Activated B cell treated with CpG ODN at 0.5 μM for 24 hours (primary cell): ENCODE data around the gene ADAMTS3. TPM values are rescaled to one million over a fixed set of nuclear protein-coding genes. Genes with fewer than 3 reads are reported as not detected.
"Not testable (repeated sequence)": the region's sequence is repeated elsewhere in the genome, so short reads cannot be mapped to it uniquely, and the experiment has no call there.

Experiments
- ATAC-seq: fragments of 200-7000 bp; cut with Tn5 transposase; one replicate; pipeline ENCODE4 v1.10.0; 2021; ENCODE audit warnings: low read depth, mild to moderate bottlenecking, moderate library complexity
- CTCF ChIA-PET: fragments of 350-600 bp; sonication (Branson Sonifier 250); formaldehyde crosslinking; loops from one replicate; lab custom pipeline; 2021; ENCODE audit warnings: antibody characterized with exemption; lab: Charles Lee
- POLR2A ChIA-PET: fragments of 350-600 bp; sonication (Branson Sonifier 250); formaldehyde crosslinking; loops from one replicate; lab custom pipeline; 2021; ENCODE audit warnings: antibody characterized with exemption; lab: Charles Lee
- DNase-seq: peaks from one replicate; pipeline ENCODE4 v3.0.0; 2022
- H3K27ac Mint-ChIP-seq: one replicate; pipeline ENCODE4 v1.8.0; 2020; ENCODE audit warnings: mixed read lengths
- H3K27me3 Mint-ChIP-seq: one replicate; pipeline ENCODE4 v1.8.0; 2021; ENCODE audit warnings: mixed read lengths
- H3K36me3 Mint-ChIP-seq: one replicate; pipeline ENCODE4 v1.8.0; 2021; ENCODE audit warnings: low read depth, mixed read lengths
- H3K4me1 Mint-ChIP-seq: one replicate; pipeline ENCODE4 v1.8.0; 2021; ENCODE audit warnings: mixed read lengths
- H3K4me3 Mint-ChIP-seq: one replicate; pipeline ENCODE4 v1.8.0; 2020; ENCODE audit warnings: mild to moderate bottlenecking, mixed read lengths
- H3K9me3 Mint-ChIP-seq: one replicate; pipeline ENCODE4 v1.8.0; 2020; ENCODE audit warnings: mixed read lengths
- CTCF ChIP-seq: fragments of 200-600 bp; IDR thresholded peaks from one replicate; pipeline ENCODE4 v1.8.0; 2022; ENCODE audit warnings: antibody characterized with exemption, mild to moderate bottlenecking
- intact Hi-C: fragments of 100-400 bp; cut with micrococcal nuclease; formaldehyde crosslinking; loops from one replicate; pipeline ENCODE4 v1.15.1; 2024
- total RNA-seq: library from RNA; stranded (reverse); gene quantifications from 2 replicates; pipeline ENCODE4 v1.2.3, GENCODE V29; 2022

ADAMTS3 gene
- total RNA-seq, 1 donor from 2014 or later, result not detected

GRCh38 chr4:72552447-72552846 lies 16.6 kb downstream of the ADAMTS3 start:
- H3K4me3 Mint-ChIP-seq, result no peak overlapping the region
- no peaks in the 10 kb centered on the region for H3K36me3 Mint-ChIP-seq
- H3K9me3 Mint-ChIP-seq, result no peaks in the 10 kb centered on the region
- no peak for ATAC-seq
- TF ChIP-seq CTCF, result no peak
- no peak overlapping the region for H3K27ac Mint-ChIP-seq
- no peaks in the 10 kb centered on the region for H3K4me1 Mint-ChIP-seq
- no peaks in the 10 kb centered on the region for H3K27me3 Mint-ChIP-seq
- intact Hi-C loops, result no loop called here
- POLR2A ChIA-PET, result no interaction called here
- DNase-seq, result no peak
- CTCF ChIA-PET, result no interaction called here

GRCh38 chr4:72546456-72546855 lies 22.6 kb downstream of the ADAMTS3 start:
- no peak for DNase-seq
- intact Hi-C loops, result no loop called here
- H3K9me3 Mint-ChIP-seq, result no peaks in the 10 kb centered on the region
- no peak overlapping the region for H3K27ac Mint-ChIP-seq
- no peaks in the 10 kb centered on the region for H3K4me1 Mint-ChIP-seq
- H3K36me3 Mint-ChIP-seq, result no peaks in the 10 kb centered on the region
- no peak for TF ChIP-seq CTCF
- H3K27me3 Mint-ChIP-seq, result no peaks in the 10 kb centered on the region
- H3K4me3 Mint-ChIP-seq, result no peak overlapping the region
- POLR2A ChIA-PET, result no interaction called here
- ATAC-seq, result no peak
- CTCF ChIA-PET, result no interaction called here

GRCh38 chr4:72540694-72541093 lies 28.3 kb downstream of the ADAMTS3 start:
- H3K27me3 Mint-ChIP-seq, H3K27ac Mint-ChIP-seq, ATAC-seq, CTCF ChIA-PET, H3K4me3 Mint-ChIP-seq, DNase-seq, intact Hi-C loops, POLR2A ChIA-PET, H3K36me3 Mint-ChIP-seq, H3K4me1 Mint-ChIP-seq: not testable (repeated sequence)
- H3K9me3 Mint-ChIP-seq, result peaks cover 16% of the 10 kb centered on the region

- H3K9me3 Mint-ChIP-seq, result peaks cover 16% of the 10 kb centered on the region
- H3K27me3 Mint-ChIP-seq, result no peaks in the 10 kb centered on the region
- no peak for TF ChIP-seq CTCF
- ChIA-PET CTCF (no interaction called here), POLR2A (no interaction called here)
- no peak overlapping the region for H3K27ac Mint-ChIP-seq
- no peaks in the 10 kb centered on the region for H3K4me1 Mint-ChIP-seq
- intact Hi-C loops, result no loop called here
- DNase-seq, result no peak
- no peak for ATAC-seq
- H3K4me3 Mint-ChIP-seq, result no peak overlapping the region
- H3K36me3 Mint-ChIP-seq, result no peaks in the 10 kb centered on the region
Observed at GRCh38 chr4:72538006-72538405, 31.0 kb downstream of the ADAMTS3 start.

- no peak overlapping the region for H3K27ac Mint-ChIP-seq
- ATAC-seq (no peak), DNase-seq (no peak)
- no peak for TF ChIP-seq CTCF
- no peak overlapping the region for H3K4me3 Mint-ChIP-seq
- intact Hi-C loops, result no loop called here
- peaks cover 16% of the 10 kb centered on the region for H3K9me3 Mint-ChIP-seq
- CTCF ChIA-PET, result no interaction called here
- H3K27me3 Mint-ChIP-seq, result no peaks in the 10 kb centered on the region
- H3K36me3 Mint-ChIP-seq, result no peaks in the 10 kb centered on the region
- POLR2A ChIA-PET, result no interaction called here
- no peaks in the 10 kb centered on the region for H3K4me1 Mint-ChIP-seq
Observed at GRCh38 chr4:72536443-72536842, 32.6 kb downstream of the ADAMTS3 start.

GRCh38 chr4:72531768-72532290 lies 37.2 kb downstream of the ADAMTS3 start:
- no peak for TF ChIP-seq CTCF
- CTCF ChIA-PET, result no interaction called here
- no peak overlapping the region for H3K4me3 Mint-ChIP-seq
- no peaks in the 10 kb centered on the region for H3K27me3 Mint-ChIP-seq
- H3K36me3 Mint-ChIP-seq, result no peaks in the 10 kb centered on the region
- POLR2A ChIA-PET, result no interaction called here
- DNase-seq, result no peak
- H3K4me1 Mint-ChIP-seq, result no peaks in the 10 kb centered on the region
- no peak for ATAC-seq
- H3K9me3 Mint-ChIP-seq, result no peaks in the 10 kb centered on the region
- intact Hi-C loops, result no loop called here
- H3K27ac Mint-ChIP-seq, result no peak overlapping the region
